ENCODE results near the gene ASPSCR1. TPM values are rescaled to one million over a fixed set of nuclear protein-coding genes. Genes with fewer than 3 reads are reported as not detected.

ASPSCR1 gene
- total RNA-seq, 1 experiment from 2014 or later, result 51.0 TPM

GRCh38 chr17:82009413-82009812 is 32.0 kb downstream of the ASPSCR1 start:
- POLR2A ChIA-PET, result no interaction called here
- RAD21 ChIA-PET (ENCODE audit: low non-redundant PET in 1 of 2, low total read pairs in 2 of 2, uncharacterized antibody in 2 of 2, unreplicated experiment in 2 of 2), result no interaction called here
- BruUV-seq (replicated peaks), result no TSS peak
- Histone ChIP-seq H3K4me3 (replicated peaks in 1 of 2; ENCODE audit: low read depth in 1 of 2, low read length in 2 of 2) (no peak overlapping the region), H3K9me3 (ENCODE audit: control insufficient read depth in 1 of 2, insufficient read depth in 1 of 2, low read depth in 1 of 2, low read length in 2 of 2) (no peaks in the 10 kb centered on the region), H3K4me1 (ENCODE audit: control insufficient read depth in 1 of 2, insufficient read depth in 2 of 2, low read length in 2 of 2) (peaks cover 6 to 12% of the 10 kb centered on the region in 2 experiments), H4K20me1 (ENCODE audit: insufficient read depth) (no peaks in the 10 kb centered on the region), H3K4me2 (ENCODE audit: low read length) (no peak overlapping the region), H3K9me2 (ENCODE audit: insufficient read depth) (no peaks in the 10 kb centered on the region), H3K27me3 (ENCODE audit: insufficient read depth, low read length) (no peaks in the 10 kb centered on the region), H2AFZ (ENCODE audit: low read depth, low read length, poor library complexity, severe bottlenecking) (no peak overlapping the region), H3K27ac (ENCODE audit: low read depth, low read length) (no peak overlapping the region), H3K79me2 (ENCODE audit: insufficient read depth, low read length) (no peaks in the 10 kb centered on the region), H3K9ac (ENCODE audit: low read length) (no peak overlapping the region), H3K36me3 (ENCODE audit: control insufficient read depth in 1 of 2, insufficient read depth in 2 of 2, low read length in 2 of 2) (no peaks in the 10 kb centered on the region)
- TF ChIP-seq REST (IDR thresholded peaks at IDR 0.05; ENCODE audit: low read depth) (no peak), SRF (IDR thresholded peaks at IDR 0.05; ENCODE audit: low read depth) (no peak), CEBPB (IDR thresholded peaks at IDR 0.05; ENCODE audit: low read depth) (no peak), SIN3A (IDR thresholded peaks at IDR 0.05; ENCODE audit: low read depth) (no peak), MAX (IDR thresholded peaks at IDR 0.05) (no peak), RAD21 (IDR thresholded peaks at IDR 0.05; ENCODE audit: low read depth) (no peak)
- intact Hi-C loops (cut with micrococcal nuclease), result no loop called here
- no peak for ATAC-seq
- CTCF ChIA-PET, result no interaction called here
- no peak for DNase-seq (ENCODE audit: low read depth, low spot score)

Data from HCT116 (cell line).